OCI-M2 (cell line): ENCODE data around the gene CPLX4.

Experiments
- DNase-seq: peaks from one replicate; lab custom pipeline; 2025; ENCODE audit not compliant: unreplicated experiment; lab: John Stamatoyannopoulos, UW

CPLX4 gene, protein sequence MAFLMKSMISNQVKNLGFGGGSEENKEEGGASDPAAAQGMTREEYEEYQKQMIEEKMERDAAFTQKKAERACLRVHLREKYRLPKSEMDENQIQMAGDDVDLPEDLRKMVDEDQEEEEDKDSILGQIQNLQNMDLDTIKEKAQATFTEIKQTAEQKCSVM

DNA sequence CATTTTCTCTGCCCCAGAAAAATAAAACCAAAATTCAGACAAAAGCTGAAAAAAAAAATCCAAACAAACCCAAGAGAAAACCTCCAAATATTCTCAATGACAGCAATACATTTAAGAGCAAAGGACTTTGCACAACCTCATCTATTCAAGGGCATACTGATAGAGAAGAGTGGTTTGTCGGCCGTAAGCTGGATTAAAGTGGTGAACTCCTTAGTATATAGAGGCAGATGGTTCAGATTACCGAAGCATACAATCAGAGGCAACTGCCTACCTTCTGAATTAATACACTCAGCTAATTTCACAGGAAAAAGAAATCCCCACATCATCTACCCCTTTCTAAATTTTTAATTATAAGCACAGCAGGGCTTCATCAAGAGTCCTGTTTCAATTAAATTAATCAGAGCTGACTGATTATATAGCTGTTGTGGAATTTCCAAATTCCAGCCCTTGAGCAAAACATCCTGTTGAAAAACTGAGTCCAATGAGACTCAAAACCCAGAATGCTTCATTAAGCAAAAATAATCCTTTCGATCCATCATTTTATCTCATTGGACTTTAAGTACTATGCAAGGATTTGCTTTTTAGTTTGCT is at the start of gene CPLX4:
Gene CPLX4, minus strand, starts transcription at position 190 of the 591 bp plus-strand sequence. Its CDS starts 187 bp downstream, at position 3.
- no peak for DNase-seq

DNA sequence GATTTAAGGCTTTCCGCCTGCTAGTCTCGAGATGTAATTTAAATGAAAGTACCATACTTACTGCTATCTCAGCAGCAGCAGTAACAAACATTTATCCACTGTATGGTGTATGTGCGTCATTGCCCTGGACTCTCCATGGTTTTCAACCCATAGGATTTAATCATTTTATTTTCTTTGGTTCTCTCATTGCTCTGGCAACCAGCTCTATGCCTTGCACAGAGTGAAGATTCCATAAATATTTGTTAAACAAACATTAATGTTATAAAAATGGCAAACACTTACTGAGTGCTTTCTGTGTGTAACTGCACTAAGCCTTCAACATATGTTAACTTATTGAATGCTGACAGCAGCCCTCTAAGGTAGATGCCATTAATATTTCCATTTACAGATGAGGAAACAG is 41.9 kb upstream of the CPLX4 start:
- no peak for DNase-seq

DNA sequence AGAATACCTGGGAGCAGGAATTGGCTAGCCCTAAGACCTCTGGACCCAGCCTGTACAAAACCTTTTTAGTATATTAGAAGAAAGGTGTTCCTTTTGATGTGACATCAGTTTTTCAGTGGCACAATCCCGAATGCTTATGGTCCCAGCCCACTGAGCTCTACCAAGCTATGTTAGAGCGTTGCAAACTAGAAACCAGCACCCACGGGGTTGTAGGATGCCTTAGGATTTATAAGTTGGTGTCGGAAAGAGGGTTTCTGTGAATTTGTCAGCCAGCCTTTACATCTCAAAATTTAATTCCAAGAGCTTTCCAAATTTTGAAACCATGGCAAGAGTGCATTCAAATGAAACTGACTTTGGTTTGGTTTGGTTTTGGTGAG is 41.1 kb upstream of the CPLX4 start:
- no peak for DNase-seq

DNA sequence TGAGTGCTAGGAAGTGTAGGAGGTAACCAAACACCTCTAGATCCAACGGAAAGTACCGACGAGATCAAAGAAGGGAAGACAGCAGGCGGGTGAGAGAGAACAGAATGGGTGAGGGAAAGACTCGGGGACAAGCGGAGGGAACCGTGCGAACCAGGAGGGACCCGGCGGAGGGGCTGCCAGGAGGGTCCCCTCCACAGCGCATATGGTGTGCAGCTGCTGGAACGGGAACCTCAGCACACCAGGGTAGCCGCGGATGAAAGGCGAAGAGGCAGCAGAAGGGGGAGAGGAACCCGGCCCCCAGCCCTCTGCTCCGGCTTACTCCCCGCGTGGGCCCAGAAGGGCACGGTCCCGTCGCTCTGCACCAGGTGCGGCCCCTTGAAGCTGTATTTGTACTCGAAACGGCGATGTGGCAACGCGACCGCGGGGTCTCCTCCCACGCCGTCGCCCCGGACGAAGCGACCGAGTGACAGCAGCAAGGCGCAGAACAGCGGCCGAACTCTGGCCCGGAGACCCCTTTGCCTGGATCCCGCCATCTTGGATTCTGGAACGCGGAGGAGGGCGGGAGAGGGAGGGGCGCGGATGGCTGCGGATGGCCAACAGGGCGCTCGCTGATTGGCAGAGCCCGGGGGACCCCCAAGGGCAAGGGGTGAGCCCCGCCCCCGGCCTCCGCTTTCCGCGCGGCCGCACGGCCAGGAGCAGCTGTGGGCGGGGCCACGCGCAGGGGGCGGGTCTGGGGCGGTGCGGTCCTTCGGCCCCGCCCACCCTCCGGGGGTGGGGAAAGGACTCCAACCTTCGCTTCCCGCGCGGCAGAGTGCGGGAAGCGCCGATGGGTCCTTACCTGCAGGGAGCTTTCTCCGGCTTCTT is 40.5 kb upstream of the CPLX4 start, which contains the start of gene LMAN1:
Gene LMAN1, minus strand, starts transcription at position 554 of the 864 bp plus-strand sequence. Its CDS starts 21 bp downstream, at position 533.
- peak; percentile 85 for DNase-seq

DNA sequence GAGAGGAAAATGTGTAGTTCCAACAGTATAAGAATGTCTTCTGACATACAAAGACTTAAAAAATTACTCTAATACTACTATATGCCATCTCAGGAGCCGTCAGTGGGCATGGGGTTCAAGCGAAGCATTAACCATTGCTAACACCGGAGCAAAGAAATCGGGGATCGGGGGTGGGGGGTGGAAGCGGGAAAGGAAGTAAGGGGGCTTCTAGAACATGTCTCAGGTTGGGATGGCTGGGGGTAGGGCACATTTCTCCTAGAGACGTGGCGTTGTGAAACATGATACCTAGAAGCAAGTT is 39.9 kb upstream of the CPLX4 start:
- no peak for DNase-seq

DNA sequence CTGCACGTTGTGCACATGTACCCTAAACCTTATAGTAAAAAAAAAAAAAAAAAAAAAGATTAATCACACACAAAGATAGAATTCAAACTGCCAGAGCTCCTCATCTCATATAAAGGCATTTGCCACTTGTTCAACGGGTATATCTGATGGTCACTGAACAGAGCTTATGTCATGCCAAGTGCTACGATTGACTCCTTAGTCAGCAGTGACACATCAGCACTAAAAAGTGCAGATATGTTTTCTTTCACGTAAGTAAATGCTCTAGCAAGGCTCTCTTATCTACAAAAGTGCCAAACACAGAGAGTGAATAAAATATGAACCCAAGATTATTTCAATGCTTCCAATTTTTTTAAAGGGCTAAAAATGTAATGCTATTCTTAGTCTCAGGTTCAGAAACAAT is 39.5 kb upstream of the CPLX4 start:
- no peak for DNase-seq

DNA sequence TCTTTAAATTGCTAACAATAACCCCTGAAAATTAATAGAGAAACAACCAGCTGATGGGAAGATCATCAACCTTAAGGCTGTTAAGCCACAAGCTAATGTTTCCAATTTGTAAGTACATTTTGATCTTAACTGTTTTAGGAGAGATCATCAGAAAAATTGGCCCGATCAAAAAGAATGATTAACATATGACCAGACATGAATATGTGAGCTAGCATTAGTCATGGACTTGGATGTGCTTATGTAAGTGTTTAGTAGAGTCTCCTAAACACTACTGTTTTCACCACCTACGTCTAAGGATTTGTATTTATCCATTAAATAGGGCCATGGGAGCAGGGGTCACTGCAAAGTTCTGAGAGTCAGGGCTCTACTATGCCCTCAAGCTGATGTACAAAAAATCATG is 36.3 kb upstream of the CPLX4 start:
- no peak for DNase-seq

DNA sequence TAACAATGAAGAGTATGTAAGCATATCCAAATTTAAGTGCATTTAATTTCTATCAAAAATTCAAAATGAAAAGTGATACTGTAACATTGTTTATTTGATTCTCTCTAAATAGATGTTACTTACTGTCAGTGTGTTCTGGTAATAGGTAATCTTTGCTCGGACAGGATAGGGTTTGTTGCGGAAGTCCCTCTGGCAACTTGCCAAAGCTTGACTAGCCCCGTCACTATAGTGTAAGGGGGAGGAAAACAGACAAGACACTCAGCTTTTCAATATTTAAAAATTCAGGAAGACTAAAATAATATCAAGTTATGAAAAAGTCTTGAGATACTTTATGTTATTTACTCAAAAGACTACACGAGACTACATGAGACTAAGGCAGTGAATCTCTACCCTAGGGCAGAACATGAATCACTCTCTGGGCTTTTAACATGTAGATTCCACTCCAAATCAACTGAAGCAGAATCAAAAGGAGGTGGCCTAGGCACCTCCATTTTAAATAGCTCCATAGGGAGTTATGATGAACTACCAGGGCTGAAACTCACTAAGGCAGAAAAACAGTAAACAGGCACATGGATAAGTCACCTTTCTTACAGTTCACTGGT is 34.7 kb upstream of the CPLX4 start:
- no peak for DNase-seq

DNA sequence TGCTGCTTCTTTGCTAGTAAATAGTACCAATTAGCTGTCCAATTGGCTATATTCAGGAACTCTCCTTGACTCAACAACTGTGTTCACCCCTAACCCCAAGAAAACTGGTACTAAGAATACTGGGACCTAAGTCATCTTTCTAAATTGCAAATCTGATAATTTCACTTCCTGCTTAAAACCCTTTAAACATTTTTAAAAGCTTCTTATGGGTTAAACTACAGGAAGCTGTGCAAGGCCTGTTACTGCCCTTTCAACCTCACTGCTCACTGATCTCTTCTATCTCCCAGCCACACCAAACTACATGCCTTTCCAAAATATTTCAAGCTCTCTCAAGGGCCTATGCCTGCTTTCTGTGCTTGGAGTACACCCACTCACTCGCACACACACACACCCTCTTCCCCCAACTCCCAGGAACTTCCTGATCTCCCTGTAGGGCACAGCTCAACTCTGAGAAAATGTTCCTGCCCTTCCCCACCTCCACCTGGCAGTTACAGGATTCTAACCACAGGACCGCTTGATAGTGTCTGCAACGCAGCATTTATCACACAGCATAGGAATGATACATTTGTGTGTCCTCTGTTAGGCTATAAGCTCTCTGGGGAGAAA is 33.9 kb upstream of the CPLX4 start:
- DNase-seq = no peak

DNA sequence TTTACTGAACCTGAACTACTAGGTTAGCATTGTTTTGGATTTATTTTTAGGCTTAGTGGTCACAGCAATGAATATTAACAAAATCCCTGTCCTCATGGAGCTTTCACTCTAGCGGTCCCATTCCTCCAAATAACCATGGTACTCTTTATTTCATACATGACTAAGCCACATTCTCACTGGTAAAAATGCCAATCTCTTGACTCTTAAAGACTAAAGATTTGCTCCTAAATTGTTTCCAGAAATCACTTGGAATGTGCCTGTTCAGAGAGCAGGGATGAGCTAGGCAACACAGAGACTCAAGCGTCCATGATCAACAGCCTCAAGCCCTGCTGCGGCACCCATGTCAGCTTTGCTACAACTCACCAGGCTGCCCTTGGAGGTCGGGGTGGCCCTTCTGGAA is 27.1 kb upstream of the CPLX4 start:
- no peak for DNase-seq

DNA sequence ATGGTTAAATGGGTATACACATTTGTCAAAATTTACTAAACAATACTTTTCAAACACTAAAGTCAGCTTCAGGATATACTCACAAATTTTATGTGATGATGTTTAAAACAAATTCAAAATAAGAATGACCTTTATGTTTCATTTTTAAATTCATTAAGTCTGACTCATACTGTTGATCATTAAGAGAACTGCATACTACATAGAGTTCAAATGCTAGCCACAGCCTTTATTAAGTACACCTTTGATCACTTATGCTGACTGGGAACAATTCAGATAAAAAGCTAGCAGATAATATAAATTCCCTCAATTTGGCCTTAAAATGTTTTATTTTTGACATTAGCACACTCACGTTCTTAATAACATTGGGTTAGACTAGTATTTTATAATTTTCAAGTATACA is 26.5 kb upstream of the CPLX4 start:
- no peak for DNase-seq

DNA sequence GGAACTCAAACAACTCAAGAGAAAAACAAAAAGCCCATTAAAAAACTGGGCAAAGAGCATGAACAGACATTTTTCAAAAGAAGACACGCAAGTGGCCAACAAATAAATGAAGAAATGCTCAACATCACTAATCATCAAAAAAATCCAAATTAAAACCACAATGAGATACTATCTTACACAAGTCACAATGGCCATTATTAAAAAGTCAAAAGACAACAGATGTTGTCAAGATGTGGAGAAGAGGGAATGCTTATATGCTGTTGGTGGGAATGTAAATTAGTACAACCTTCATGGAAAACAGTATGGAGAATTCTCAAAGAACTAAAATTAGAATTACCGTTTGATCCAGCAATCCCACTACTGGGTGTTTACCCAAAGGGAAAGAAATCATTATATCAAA is 25.5 kb upstream of the CPLX4 start:
- no peak for DNase-seq

DNA sequence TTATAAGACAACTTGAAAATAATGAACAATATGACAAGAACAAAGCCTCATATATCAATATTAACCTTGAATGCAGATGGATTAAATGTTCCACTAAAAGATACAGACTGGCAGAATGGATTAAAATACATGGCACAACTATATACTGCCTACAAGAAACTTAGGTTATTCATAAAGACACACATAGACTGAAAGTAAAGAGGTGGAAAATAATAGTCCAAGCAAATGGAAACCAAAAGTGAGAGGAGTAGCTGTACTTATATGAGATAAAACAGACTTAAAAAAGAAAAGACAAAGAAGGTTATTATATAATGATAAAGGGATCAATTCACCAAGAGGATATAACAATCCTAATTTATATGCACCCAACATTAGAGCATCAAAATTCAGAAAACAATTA is 22.4 kb upstream of the CPLX4 start:
- no peak for DNase-seq

DNA sequence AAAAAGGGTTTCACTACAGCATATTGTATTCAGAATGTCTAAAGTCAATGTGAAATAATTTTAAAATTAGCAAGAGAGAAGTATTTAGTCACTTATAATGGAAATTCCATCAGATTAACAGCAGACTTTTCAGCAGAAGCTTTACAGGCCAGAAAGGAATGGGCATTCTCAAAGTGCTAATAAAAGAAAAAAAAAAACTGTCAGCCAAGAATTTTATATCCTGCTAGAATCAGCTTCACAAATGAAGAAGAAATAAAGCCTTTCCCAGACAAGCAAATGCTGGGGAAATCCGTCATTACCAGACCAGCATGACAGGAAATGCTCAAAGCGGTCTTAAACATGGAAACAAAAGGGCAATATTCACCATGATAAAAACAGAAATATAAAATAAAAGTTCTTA is 21.9 kb upstream of the CPLX4 start:
- no peak for DNase-seq

DNA sequence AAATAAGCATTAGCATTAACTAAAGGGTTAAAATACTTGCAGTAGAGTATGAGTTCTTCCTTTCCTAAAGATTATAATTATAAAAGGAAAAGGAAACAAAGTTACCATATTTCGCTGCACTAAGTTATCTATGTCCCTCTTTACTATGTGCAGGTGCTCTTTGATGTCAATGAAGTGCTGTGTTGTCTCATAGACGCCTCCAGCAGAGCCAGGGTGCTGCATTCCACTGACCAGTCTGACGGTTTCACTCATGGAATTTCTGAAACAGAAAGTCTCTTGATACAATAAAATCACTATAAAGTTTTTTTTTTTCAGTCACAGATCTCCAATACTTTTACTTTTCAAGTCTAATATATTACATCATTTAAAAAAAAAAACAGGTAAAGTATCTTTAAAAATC is 14.5 kb upstream of the CPLX4 start:
- no peak for DNase-seq

DNA sequence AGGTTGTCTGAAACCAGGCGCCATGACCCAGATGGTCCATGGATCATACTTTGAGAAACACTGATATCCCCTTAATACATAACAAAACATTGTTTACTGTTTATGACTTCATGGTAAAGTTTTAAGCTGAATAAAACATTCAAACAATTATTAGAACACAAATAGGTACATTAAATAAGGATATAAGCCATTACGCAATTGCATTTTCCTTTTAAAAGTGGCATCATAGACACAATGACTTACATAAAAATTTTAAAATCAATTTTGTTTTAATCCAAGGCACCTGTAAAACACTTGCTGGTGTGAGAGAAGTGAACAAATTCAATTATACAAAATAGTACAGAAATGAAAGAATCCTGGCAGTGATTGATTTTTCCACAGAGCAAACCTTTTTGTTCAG is 10.2 kb upstream of the CPLX4 start:
- no peak for DNase-seq

DNA sequence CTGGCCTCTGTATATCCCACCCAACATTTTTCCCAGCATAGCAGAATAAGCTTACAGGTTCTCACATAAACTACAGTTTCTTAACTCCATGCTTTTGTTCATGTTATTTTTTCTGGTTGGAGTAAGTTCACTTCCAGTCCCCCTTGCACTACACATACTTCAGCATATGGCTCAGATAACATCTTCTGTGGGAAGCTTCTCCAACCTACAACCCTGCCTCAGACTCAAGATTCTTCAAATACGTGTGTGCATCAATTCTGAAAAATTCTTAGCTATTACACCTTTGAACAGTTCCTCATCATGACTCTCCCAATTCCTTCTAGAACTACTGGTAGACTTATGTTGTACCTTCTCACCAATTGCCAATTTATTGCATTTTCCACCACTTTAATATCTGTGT is 7.5 kb upstream of the CPLX4 start:
- no peak for DNase-seq

DNA sequence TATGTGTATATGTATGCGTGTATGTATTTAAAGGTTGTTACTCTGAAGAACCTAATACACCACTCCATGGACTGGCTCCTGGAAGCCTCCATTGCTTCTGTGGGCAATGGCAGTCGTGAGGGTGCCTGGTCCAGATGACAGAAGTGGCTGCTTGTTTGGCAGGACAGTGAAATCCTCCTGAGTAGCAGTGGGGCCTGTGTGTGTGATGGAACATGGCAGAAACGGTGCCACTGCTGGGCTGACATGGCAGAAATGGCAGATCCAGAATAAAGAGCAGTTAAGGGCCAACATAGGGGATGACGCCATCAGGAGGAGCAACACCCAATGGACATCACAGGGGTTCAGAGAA is 6.1 kb upstream of the CPLX4 start:
- no peak for DNase-seq

DNA sequence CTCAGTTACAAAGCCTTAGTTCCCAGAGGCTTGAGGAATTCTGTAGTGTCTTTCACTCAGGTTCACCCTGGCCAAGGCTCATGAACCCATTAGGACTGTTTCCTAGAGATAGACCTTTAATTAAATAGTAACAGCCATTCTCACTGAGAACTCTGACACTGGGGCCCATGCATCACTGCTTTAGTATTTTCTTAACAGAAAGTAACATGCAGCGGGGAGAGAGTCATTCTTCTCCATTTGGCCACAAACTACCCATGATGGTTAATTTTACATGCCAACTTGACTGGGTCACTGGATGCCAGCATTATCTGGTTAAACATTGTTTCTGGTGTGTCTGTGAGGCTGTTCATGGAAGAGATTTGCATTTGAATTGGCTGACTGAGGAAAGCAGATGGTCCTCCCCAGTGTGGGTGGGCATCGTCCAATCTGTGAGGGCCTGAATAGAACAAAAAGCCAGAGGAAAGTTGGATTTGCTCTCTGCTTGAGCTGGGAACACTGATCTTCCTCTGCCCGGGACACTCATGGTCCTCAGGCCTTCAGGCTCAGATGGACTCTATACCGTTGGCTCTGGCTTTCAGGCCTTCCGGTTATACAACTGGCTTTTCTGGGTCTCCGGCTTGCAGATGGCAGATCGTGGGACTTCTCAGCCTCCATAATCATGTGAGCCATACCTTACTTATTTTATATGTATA is 5.6 kb upstream of the CPLX4 start:
- no peak for DNase-seq

DNA sequence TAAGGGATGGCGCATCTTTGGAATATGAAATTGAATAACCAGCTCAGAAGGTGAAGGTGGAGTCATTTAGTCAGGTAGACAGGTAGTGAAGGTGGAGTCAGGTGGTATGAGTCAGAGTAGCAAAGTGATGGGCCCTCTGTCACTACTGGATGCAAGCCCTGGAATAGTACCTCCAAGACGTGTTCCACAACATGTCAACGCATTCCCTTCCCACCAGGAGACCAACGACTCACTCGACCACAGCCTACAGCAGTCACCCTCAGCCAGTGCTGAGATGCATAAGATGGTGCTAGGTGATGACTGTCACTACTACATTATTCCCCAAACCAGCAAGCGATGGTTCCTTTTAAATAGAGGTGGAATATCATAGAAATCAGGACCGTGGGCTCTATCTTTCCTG is 6.8 kb downstream of the CPLX4 start:
- no peak for DNase-seq

DNA sequence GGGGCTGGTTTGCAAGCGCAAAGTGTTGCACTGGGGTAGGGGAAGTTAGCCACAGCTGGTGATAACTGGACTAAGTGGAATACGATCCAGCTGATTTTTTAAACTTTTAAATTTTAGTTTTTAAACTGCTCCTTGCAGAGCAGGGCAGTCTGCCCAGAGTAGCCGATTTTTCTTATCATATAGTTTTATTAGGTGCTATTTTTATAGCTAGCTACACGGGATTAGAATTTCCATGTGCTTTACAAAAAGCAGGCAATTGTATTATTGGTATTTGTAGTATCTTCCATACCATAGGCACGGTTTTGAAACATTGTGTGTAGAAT is 9.6 kb downstream of the CPLX4 start:
- no peak for DNase-seq
